OCI-LY1 (cell line): ENCODE results near the gene C1QTNF1.

Experiments used
- H2AFZ ChIP-seq: fragments of 200-600 bp; sonication (generic), shearing (Covaris generic); 2 replicates; pipeline ENCODE4 v1.6.0; 2014; ENCODE audit warnings: antibody characterized with exemption, mild to moderate bottlenecking, low read length
- H3F3A ChIP-seq: fragments of 200-600 bp; sonication (generic), shearing (Covaris generic); 2 replicates; pipeline ENCODE4 v1.6.0; 2014; ENCODE audit warnings: mild to moderate bottlenecking, antibody characterized with exemption, low read length, moderate library complexity; ENCODE audit not compliant: insufficient read depth
- H3K27ac ChIP-seq: fragments of 200-600 bp; sonication (generic); 2 replicates; pipeline ENCODE4 v1.5.1; 2014; ENCODE audit warnings: low read length, mixed run types, mild to moderate bottlenecking, low read depth; ENCODE audit not compliant: poor library complexity, severe bottlenecking
- H3K27me3 ChIP-seq: fragments of 200-600 bp; sonication (generic); 2 replicates; pipeline ENCODE4 v1.6.0; 2014; ENCODE audit warnings: antibody characterized with exemption, mild to moderate bottlenecking, low read length, moderate library complexity; ENCODE audit not compliant: insufficient read depth
- H3K36me3 ChIP-seq: fragments of 200-600 bp; sonication (generic); 2 replicates; pipeline ENCODE4 v1.6.1; 2014; ENCODE audit warnings: mild to moderate bottlenecking, antibody characterized with exemption, low read length, moderate library complexity, mixed read lengths; ENCODE audit not compliant: insufficient read depth
- H3K4me1 ChIP-seq: fragments of 200-600 bp; sonication (generic); 2 replicates; pipeline ENCODE4 v1.5.1; 2014; ENCODE audit warnings: mild to moderate bottlenecking, low read length, moderate library complexity; ENCODE audit not compliant: insufficient read depth, severe bottlenecking
- H3K4me2 ChIP-seq: fragments of 200-600 bp; sonication (generic), shearing (Covaris generic); 2 replicates; pipeline ENCODE4 v1.6.1; 2014; ENCODE audit warnings: low read length
- H3K4me3 ChIP-seq: fragments of 200-600 bp; sonication (generic); 2 replicates; pipeline ENCODE4 v1.5.1; 2014; ENCODE audit warnings: low read length, low read depth, mild to moderate bottlenecking, mixed read lengths; ENCODE audit not compliant: poor library complexity, severe bottlenecking
- H3K79me2 ChIP-seq: fragments of 200-600 bp; shearing (Covaris generic); 2 replicates; pipeline ENCODE4 v1.6.1; 2016; ENCODE audit warnings: mixed run types, low read length, mixed read lengths; ENCODE audit not compliant: insufficient read depth
- H3K9ac ChIP-seq: fragments of 200-600 bp; sonication (generic), shearing (Covaris generic); 2 replicates; pipeline ENCODE4 v1.6.1; 2014; ENCODE audit warnings: mild to moderate bottlenecking, low read length, mixed read lengths
- H3K9me2 ChIP-seq: fragments of 200-600 bp; sonication (generic), shearing (Covaris generic); 2 replicates; pipeline ENCODE4 v1.6.1; 2014; ENCODE audit warnings: low read depth, mild to moderate bottlenecking, low read length, mixed read lengths
- H3K9me3 ChIP-seq: fragments of 200-600 bp; shearing (Covaris generic); 2 replicates; pipeline ENCODE4 v1.6.1; 2014; ENCODE audit warnings: low read length, mixed read lengths
- H4K20me1 ChIP-seq: fragments of 200-600 bp; sonication (generic), shearing (Covaris generic); 2 replicates; pipeline ENCODE4 v1.6.0; 2016; ENCODE audit warnings: mild to moderate bottlenecking, low read length; ENCODE audit not compliant: insufficient read depth
- EZH2 ChIP-seq: fragments of 200-600 bp; sonication (generic), shearing (Covaris generic); IDR thresholded peaks from 2 replicates; pipeline ENCODE4 v1.8.0; 2017; ENCODE audit warnings: borderline replicate concordance, mixed run types, mild to moderate bottlenecking, antibody characterized with exemption, low read length, moderate library complexity, mixed read lengths
- TF ChIP-seq, protein P1 (sequence below): fragments of 200-600 bp; sonication (generic), shearing (Covaris generic); IDR thresholded peaks from 2 replicates; pipeline ENCODE4 v1.5.1; 2017; ENCODE audit warnings: mild to moderate bottlenecking, antibody characterized with exemption, low read length, moderate library complexity, mixed read lengths

C1QTNF1 gene

GRCh38 chr17:79012563-79013134, 11.3 kb upstream of the C1QTNF1 start:
- H3K4me2 ChIP-seq: no peak overlapping the region
- H3K4me1 ChIP-seq: peaks cover 21% of the 10 kb centered on the region
- H2AFZ ChIP-seq: no peak overlapping the region
- no peaks in the 10 kb centered on the region for H3F3A ChIP-seq
- TF ChIP-seq, protein P1, sequence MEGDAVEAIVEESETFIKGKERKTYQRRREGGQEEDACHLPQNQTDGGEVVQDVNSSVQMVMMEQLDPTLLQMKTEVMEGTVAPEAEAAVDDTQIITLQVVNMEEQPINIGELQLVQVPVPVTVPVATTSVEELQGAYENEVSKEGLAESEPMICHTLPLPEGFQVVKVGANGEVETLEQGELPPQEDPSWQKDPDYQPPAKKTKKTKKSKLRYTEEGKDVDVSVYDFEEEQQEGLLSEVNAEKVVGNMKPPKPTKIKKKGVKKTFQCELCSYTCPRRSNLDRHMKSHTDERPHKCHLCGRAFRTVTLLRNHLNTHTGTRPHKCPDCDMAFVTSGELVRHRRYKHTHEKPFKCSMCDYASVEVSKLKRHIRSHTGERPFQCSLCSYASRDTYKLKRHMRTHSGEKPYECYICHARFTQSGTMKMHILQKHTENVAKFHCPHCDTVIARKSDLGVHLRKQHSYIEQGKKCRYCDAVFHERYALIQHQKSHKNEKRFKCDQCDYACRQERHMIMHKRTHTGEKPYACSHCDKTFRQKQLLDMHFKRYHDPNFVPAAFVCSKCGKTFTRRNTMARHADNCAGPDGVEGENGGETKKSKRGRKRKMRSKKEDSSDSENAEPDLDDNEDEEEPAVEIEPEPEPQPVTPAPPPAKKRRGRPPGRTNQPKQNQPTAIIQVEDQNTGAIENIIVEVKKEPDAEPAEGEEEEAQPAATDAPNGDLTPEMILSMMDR: no peak
- TF ChIP-seq EZH2: no peak
- no peak overlapping the region for H3K9ac ChIP-seq
- no peaks in the 10 kb centered on the region for H3K9me2 ChIP-seq
- no peak overlapping the region for H3K4me3 ChIP-seq
- no peaks in the 10 kb centered on the region for H3K79me2 ChIP-seq
- H3K36me3 ChIP-seq: no peaks in the 10 kb centered on the region
- H3K27ac ChIP-seq: no peak overlapping the region
- H4K20me1 ChIP-seq: no peaks in the 10 kb centered on the region
- no peaks in the 10 kb centered on the region for H3K27me3 ChIP-seq
- peaks cover 20% of the 10 kb centered on the region; the same call in 1 of the 2 replicates for H3K9me3 ChIP-seq

- no peak for TF ChIP-seq EZH2
- TF ChIP-seq, protein P1: no peak
- H2AFZ ChIP-seq: no peak overlapping the region
Observed at GRCh38 chr17:79014158-79014758, 9.7 kb upstream of the C1QTNF1 start.

DNA sequence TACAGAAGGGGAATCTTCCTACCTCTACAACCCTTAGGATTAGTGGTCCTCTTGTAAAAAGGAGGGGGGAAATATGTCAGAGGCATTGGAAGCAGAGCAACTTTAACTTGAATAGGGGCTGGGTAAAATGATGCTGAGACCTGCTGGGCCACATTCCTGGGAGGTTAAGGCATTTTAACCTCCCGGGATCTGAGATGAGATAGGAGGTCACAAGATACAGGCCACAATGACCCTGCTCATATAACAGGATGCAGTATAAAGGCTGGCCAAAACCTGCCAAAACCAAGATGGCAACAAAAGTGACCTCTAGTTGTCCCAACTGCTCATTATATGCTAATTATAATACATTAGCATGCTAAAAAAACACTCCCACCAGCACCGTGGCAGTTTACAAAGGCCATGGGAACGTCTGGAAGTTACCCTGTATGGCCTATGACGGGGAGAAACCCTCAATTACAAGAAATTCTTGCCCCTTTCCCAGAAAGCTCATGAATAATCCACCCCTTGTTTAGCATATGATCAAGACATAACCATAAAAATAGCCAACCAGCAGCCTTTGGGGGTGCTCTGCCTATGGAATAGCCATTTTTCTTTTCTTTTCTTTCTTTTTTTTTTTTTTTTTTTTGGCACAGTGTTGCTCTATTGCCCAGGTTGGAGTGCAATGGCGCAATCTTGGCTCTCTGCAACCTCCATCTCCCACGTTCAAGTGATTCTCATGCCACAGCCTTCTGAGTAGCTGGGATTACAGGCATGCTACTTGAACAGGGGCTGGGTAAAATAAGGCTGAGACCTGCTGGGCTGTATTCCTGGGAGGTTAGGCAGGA, 6.2 kb upstream of the C1QTNF1 start:
- H3K9ac ChIP-seq: no peak overlapping the region
- H3K9me3 ChIP-seq: peaks cover 20% of the 10 kb centered on the region; the same call in 1 of the 2 replicates
- peaks cover 4% of the 10 kb centered on the region; the same call in 1 of the 2 replicates for H3K27me3 ChIP-seq
- no peaks in the 10 kb centered on the region for H3K9me2 ChIP-seq
- no peak overlapping the region for H3K4me2 ChIP-seq
- H3F3A ChIP-seq: no peaks in the 10 kb centered on the region
- H3K4me3 ChIP-seq: no peak overlapping the region
- H3K79me2 ChIP-seq: no peaks in the 10 kb centered on the region
- H3K4me1 ChIP-seq: no peaks in the 10 kb centered on the region
- no peak overlapping the region for H2AFZ ChIP-seq
- no peak for TF ChIP-seq EZH2
- TF ChIP-seq, protein P1: no peak
- no peak overlapping the region for H3K27ac ChIP-seq
- H4K20me1 ChIP-seq: no peaks in the 10 kb centered on the region
- H3K36me3 ChIP-seq: no peaks in the 10 kb centered on the region

More at GRCh38 chr17:79014158-79014758, 9.7 kb upstream of the C1QTNF1 start:
- Histone ChIP-seq H3K9me3 (peaks cover 20% of the 10 kb centered on the region; the same call in 1 of the 2 replicates), H3K9ac (no peak overlapping the region), H3F3A (no peaks in the 10 kb centered on the region), H3K36me3 (no peaks in the 10 kb centered on the region), H3K9me2 (no peaks in the 10 kb centered on the region), H3K79me2 (no peaks in the 10 kb centered on the region), H3K4me2 (no peak overlapping the region), H3K27me3 (peaks cover 3% of the 10 kb centered on the region; the same call in 1 of the 2 replicates), H3K4me1 (peaks cover 7% of the 10 kb centered on the region), H3K4me3 (no peak overlapping the region), H3K27ac (no peak overlapping the region), H4K20me1 (no peaks in the 10 kb centered on the region)
